Iris pigment epithelial cell (primary cell): ENCODE data around the gene FGF4.
A peak's percentile ranks its signal among the peaks of the same experiment; 100 is the strongest.

Experiments
- DNase-seq: peaks from one replicate; pipeline ENCODE4 v3.0.0-alpha.2; 2011; ENCODE audit warnings: low read depth

The FGF4 gene

DNA sequence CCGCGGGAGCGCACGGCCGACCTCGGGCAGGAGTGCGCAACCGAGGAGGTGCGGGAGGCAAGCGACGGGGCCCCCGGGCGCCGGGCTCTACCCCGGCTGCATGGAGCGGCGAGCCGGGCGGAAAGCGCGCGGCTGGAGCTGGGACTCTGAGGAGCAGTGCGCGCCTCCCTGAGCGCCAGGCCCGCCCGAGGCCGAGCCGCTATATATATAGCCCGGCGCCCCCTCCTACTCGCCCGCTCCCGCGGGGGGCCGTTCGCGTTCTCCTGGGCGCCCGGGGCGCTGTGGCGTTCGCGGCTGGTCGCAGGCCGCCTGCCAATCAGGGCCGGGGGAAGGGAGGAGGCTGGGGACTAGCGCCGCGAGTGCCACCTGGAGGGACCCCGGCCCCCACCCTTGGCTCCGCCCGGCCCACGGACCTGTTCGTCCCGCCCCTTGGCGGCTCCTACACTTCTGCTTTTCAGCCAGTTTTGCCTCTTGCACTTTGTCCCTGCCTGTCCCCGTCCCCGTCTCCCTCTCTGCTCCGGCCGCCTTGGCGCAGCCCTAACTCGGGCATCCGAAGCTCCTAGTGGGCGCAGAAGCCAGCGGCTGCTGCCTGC is at the start of gene FGF4:
Gene FGF4 (minus strand): TSS at position 179 of the 593 bp plus-strand sequence. CDS start 257 bp downstream, outside the sequence.
- no peak for DNase-seq

DNA sequence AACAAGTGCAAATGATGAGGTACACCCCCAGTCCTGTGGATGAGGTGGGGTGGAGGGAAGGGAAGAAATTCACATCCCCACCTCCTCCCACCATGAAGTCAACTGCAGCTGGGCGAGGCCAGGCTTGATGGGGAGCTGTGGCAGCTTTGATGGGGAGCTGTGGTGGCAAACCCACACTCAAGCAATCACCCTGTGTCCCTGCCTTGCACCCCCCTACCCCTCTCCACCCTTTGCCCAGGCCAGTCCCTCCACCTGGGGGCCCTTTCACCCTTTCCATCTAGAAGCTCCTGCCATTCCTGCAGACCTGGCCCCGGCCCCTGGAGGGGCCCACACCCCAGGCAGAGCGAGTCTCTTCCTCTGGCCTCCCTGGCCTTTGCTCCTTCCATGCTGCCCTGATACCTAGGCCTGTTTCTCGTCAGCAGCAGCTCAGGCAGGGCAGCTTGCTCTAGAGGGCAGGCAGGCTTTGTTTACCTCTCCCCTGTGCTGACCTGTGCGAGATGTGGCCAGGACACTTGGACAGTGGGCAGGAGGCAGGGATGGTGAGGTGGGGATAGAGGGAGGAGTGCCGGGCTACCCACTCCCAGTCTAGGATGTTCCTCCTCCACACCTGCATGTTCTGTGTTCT is 48.6 kb upstream of the FGF4 start:
- no peak for DNase-seq

DNA sequence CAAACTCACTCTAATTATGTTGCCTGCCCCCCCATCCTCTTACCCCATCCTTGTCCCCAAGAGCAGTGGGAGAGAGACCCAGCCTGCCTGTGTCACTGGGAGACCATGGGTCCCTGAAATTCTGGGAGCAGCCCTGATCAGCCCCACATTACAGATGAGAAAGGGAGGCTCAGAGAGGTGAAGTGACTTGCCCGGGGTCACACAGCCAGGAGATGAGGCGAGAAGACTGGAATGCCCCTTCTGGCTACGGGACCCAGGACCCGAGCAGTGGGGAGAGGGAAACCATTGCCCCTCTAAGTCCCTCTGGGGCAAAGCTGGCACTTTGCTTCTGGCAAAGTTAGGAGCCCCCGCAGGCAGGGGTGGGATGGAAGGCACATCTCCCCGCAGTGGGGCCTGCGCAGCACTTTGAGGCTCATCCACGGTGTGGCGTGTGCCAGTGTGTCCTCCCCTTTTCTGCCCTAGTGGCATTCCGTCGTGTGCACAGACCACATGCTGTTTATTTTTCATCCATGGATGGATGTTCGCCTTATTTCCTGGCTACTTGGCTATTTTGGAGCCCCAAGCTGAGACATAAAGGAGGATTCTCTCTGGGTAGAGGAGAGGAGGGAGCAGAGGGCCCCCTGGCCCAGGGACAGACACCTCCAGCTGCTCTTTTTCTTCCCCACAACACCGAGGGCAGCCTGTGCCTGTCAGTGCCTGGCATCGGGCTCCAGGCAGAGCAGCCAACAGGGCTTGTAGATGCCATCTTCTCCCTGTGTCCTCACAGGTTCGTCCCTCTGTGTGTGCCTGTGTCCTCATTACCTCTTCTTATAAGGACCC is 47.7 kb upstream of the FGF4 start:
- no peak for DNase-seq

GRCh38 chr11:69821511-69822040 is 46.4 kb upstream of the FGF4 start:
- DNase-seq = no peak

DNA sequence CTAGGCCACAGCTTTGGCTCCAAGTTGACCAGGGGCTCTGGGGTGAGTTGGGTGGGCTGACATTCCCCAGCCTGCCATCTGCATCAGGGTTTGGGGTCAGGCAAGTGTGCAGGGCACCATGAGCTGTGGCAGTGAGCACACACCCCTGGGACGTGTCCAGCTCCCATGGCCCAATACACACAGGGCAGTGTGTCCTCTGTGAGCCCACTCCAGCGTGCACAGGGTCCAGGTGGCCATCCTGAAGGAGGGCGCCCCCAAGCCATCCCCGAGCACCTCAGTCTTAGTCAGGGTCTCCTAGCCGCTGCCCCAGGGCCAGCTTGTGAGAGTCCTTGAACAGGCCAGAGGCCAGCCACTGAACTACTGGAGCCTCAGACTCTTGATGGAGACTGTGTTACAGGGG is 45.3 kb upstream of the FGF4 start:
- no peak for DNase-seq

DNA sequence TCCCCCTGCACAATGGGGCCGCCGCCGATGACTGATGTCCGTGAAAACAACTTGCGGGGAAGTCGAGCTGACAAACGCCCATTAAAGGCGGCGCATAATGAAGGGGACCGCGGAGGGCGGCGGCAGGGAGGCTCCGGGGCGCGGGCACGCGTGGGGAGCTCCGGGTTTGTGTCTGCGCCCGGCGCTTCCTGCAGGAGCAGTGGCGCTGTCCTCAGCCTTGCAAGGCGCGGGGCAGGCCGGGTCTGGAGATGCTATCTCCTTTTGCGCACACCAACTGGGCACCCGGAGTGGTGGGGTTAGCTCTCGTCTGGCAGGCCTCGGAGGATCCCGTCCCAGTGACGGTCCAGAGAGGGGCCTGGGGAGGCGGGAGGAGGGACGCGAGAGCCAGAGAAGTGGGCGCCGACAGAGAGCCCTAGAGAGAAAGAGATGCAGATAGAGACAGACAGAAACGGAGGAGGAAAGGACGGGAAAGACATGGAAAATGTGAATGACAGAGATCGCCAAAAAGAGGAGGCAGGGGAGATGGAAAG is 44.5 kb upstream of the FGF4 start:
- DNase-seq = peak; percentile 18

DNA sequence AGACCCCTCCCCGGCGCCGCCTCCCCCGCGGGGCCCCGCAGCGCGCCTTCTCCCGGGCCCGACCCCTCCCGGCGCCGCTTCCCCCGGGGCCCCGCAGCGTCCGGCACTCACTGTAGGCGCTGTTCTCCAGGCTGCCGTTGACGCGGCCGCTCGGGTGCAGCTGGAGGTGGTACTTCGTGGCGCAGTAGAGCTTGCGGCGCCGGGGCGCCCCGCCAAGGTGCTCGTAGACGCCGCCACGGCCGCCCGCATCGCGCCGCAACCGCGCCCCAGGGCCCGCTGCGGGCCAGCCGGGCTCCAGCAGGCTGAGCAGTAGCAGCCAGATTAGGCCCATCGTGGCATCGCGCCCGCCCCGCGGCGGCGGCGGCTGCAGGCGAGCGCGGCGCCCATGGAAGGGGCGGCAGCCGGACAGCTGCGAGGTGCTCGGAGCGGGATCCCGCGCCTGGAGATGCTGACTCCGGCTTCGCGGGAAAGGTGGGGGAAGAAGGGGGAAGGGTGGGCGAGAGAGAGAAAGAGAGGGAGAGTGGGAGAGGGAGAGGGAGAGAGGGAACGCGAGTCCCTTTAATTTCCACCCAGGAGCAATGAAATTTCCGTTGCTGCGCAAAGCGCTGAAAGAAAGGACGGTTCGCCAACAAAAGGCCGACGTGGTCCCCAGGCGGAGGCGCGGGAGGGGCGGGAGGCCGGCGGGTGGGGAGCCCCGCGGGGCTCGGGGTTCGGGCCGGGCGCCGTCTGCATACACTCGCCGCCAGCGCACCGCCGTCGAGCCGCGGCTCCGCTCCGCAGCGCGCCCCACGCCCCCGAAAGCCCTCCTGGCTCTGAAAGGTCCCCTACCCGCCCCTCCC is 43.7 kb upstream of the FGF4 start, which contains the start of gene FGF3:
Gene FGF3 (minus strand): TSS at position 814 of the 839 bp plus-strand sequence. CDS start 483 bp downstream, at position 331.
- DNase-seq = no peak

GRCh38 chr11:69818231-69818602 is 43.1 kb upstream of the FGF4 start:
- DNase-seq = no peak

GRCh38 chr11:69817265-69818230 is 42.4 kb upstream of the FGF4 start:
- DNase-seq = peak; percentile 24

DNA sequence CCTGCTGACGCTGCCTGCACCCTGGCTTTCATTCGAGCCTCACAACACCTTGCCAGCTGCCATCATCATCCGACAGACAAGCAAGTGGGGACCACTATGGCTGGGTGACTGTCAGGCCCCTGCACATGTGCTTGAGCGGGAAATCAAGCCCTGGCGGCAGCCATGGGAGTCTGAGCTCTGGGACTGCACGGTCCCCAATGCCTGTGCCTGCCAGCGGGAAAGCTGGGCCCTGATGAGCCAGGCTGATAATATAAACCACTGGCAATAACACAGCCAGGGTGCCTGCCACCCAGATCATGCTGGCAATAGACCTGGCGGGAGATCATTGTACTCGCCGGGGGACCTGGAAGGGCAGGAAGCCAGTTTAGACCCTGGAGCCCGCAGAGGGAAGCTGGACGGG is 41.5 kb upstream of the FGF4 start:
- DNase-seq = no peak

GRCh38 chr11:69815973-69816372 is 40.8 kb upstream of the FGF4 start:
- no peak for DNase-seq

DNA sequence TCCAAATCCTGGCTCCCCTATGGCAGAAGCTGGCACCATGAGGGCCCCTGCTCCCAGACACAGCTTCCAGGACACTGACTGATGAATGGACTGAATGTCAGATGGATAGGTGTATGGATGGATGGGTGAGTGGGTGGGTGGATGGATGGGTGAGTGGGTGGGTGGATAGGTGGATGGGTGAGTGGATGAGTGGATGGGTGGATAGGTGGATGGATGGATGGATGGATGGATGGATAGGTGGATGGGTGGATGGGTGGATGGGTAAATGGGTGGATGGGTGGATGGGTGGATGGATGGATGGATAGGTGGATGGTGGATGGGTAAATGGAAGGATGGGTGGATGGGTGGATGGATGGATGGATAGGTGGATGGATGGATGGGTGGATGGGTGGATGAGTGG is 39.8 kb upstream of the FGF4 start:
- no peak for DNase-seq

- no peak for DNase-seq
These were observed 39.3 kb upstream of the FGF4 start for GRCh38 chr11:69814411-69814810.

GRCh38 chr11:69813839-69814238 is 38.7 kb upstream of the FGF4 start:
- DNase-seq = no peak

DNA sequence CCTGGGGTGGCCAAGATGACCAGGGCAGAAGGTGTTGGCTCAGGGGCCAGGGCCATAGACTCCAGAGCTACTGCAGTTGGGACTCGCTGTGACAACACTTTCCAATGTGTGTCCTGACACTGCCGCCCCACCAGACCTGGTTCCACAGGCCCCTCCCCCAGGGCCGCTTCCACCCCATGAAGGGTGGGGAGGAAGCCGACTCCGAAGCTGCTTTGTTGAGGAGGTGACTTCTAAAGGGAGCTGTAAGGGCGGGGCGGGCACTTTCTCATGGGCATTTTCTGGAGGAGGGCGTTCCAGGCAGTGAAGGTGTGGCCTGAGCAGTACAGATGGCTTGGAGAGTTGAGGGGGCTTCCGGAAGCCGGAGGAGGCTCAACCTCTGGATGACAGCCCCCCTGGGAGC is 37.8 kb upstream of the FGF4 start:
- DNase-seq = no peak

DNA sequence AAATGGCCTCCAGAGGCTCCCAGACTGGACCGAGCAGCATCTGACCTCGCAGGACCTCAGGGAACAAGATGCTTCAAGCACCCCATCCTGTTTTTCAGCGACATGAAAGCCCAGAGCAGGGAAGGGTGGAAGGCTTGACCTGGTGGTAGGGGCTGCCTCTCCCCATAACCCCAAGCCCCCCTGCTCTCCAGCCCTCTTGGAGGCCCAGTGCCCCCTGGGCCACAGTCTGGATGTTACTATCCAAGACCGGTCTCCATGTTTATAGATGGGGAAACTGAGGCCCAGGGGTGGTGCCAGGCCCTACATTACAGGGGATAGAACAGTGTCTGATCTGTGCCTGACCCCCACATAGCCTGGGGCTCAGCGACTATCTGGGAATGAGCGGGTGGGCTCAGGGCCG is 37.1 kb upstream of the FGF4 start:
- no peak for DNase-seq

- DNase-seq = no peak
These were observed 36.3 kb upstream of the FGF4 start for GRCh38 chr11:69811431-69811830.

GRCh38 chr11:69810289-69811118 is 35.4 kb upstream of the FGF4 start:
- DNase-seq = no peak

GRCh38 chr11:69808667-69809086 is 33.5 kb upstream of the FGF4 start:
- peak; percentile 50 for DNase-seq
